HepG2 (cell line): ENCODE results near the gene TMEM253. TPM values are rescaled to one million over a fixed set of nuclear protein-coding genes. Genes with fewer than 3 reads are reported as not detected.
A peak's percentile ranks its signal among the peaks of the same experiment; 100 is the strongest.

Experiments
- AGO2 ChIP-seq: fragments of 200-400 bp; formaldehyde crosslinking; optimal IDR thresholded peaks from 2 replicates; pipeline ENCODE3; 2017; ENCODE audit warnings: mild to moderate bottlenecking, low read depth, low read length, moderate library complexity
- BATF2 ChIP-seq: sonication (generic); formaldehyde crosslinking; IDR thresholded peaks from 2 replicates; pipeline ENCODE4 v1.8.0; 2022; ENCODE audit warnings: mild to moderate bottlenecking, missing genetic modification reagents, moderate library complexity
- BCL3 ChIP-seq: sonication (generic); formaldehyde crosslinking; IDR thresholded peaks from 2 replicates; pipeline ENCODE4 v1.5.1; 2020; ENCODE audit warnings: mild to moderate bottlenecking, missing genetic modification reagents, moderate library complexity
- CENPX ChIP-seq: sonication (generic); formaldehyde crosslinking; IDR thresholded peaks from 2 replicates; pipeline ENCODE4 v1.9.0; 2021; ENCODE audit warnings: mild to moderate bottlenecking, missing genetic modification reagents, moderate library complexity
- HOXA9 ChIP-seq: sonication (generic); formaldehyde crosslinking; IDR thresholded peaks from 2 replicates; pipeline ENCODE4 v1.8.1; 2022; ENCODE audit warnings: missing genetic modification reagents, mild to moderate bottlenecking, moderate library complexity, borderline replicate concordance
- KDM4B ChIP-seq: sonication (generic); formaldehyde crosslinking; IDR thresholded peaks from 2 replicates; pipeline ENCODE4 v1.4.0; 2020; ENCODE audit warnings: missing genetic modification reagents
- KLF13 ChIP-seq: sonication (generic); formaldehyde crosslinking; IDR thresholded peaks from 2 replicates; pipeline ENCODE4 v1.4.0; 2020; ENCODE audit warnings: mild to moderate bottlenecking, missing genetic modification reagents
- LBX2 ChIP-seq: sonication (generic); formaldehyde crosslinking; IDR thresholded peaks from 2 replicates; pipeline ENCODE4 v1.5.0; 2020; ENCODE audit warnings: missing genetic modification reagents, mild to moderate bottlenecking, borderline replicate concordance
- NFKB2 ChIP-seq: sonication (generic); formaldehyde crosslinking; IDR thresholded peaks from 2 replicates; pipeline ENCODE4 v1.4.0; 2020; ENCODE audit warnings: missing genetic modification reagents, borderline replicate concordance
- SKIL ChIP-seq: sonication (generic); formaldehyde crosslinking; IDR thresholded peaks from 2 replicates; pipeline ENCODE4 v1.8.0; 2022; ENCODE audit warnings: missing genetic modification reagents, mild to moderate bottlenecking, moderate library complexity, borderline replicate concordance
- SRSF9 ChIP-seq: fragments of 200-400 bp; formaldehyde crosslinking; IDR thresholded peaks from 2 replicates; pipeline ENCODE4 v1.6.1; 2018; ENCODE audit warnings: borderline replicate concordance, mild to moderate bottlenecking, low read depth, low read length; ENCODE audit not compliant: insufficient read depth, poor library complexity, severe bottlenecking
- TAF1 ChIP-seq: sonication (generic); formaldehyde crosslinking; IDR thresholded peaks from 2 replicates; pipeline ENCODE4 v1.4.0; 2020; ENCODE audit warnings: missing genetic modification reagents
- U2AF1 ChIP-seq: fragments of 200-400 bp; formaldehyde crosslinking; optimal IDR thresholded peaks from 2 replicates; pipeline ENCODE3; 2017; ENCODE audit warnings: mild to moderate bottlenecking, low read depth, low read length
- ZBTB14 ChIP-seq: sonication (generic); formaldehyde crosslinking; IDR thresholded peaks from 2 replicates; pipeline ENCODE4 v1.4.0; 2020; ENCODE audit warnings: missing genetic modification reagents
- ZC3H13 ChIP-seq: sonication (generic); formaldehyde crosslinking; IDR thresholded peaks from 2 replicates; pipeline ENCODE4 v1.8.1; 2023; ENCODE audit warnings: mild to moderate bottlenecking, missing genetic modification reagents, moderate library complexity
- ZFP36L2 ChIP-seq: sonication (generic); formaldehyde crosslinking; IDR thresholded peaks from 2 replicates; pipeline ENCODE4 v1.4.0; 2020; ENCODE audit warnings: missing genetic modification reagents
- ZKSCAN8 ChIP-seq: IDR thresholded peaks from 2 replicates; pipeline ENCODE4 v1.6.1; 2016; ENCODE audit warnings: borderline replicate concordance, missing genetic modification reagents, missing compliant biosample characterization
- ZNF121 ChIP-seq: sonication (generic); formaldehyde crosslinking; IDR thresholded peaks from 2 replicates; pipeline ENCODE4 v1.5.0; 2020; ENCODE audit warnings: mild to moderate bottlenecking, missing genetic modification reagents
- ZNF280B ChIP-seq: sonication (generic); formaldehyde crosslinking; IDR thresholded peaks from 2 replicates; pipeline ENCODE4 v1.5.0; 2020; ENCODE audit warnings: missing genetic modification reagents, mild to moderate bottlenecking, borderline replicate concordance
- ZNF496 ChIP-seq: sonication (generic); formaldehyde crosslinking; IDR thresholded peaks from 2 replicates; pipeline ENCODE4 v1.8.1; 2023; ENCODE audit warnings: mild to moderate bottlenecking, moderate library complexity, missing genetic modification reagents; ENCODE audit not compliant: insufficient replicate concordance
- ZNF546 ChIP-seq: sonication (generic); formaldehyde crosslinking; conservative IDR thresholded peaks from 2 replicates; pipeline ENCODE4 v1.8.1; 2023; ENCODE audit warnings: mild to moderate bottlenecking, missing genetic modification reagents
- ZNF773 ChIP-seq: sonication (generic); formaldehyde crosslinking; IDR thresholded peaks from 2 replicates; pipeline ENCODE4 v1.4.0; 2020; ENCODE audit warnings: missing genetic modification reagents, borderline replicate concordance
- ZNF878 ChIP-seq: sonication (generic); formaldehyde crosslinking; IDR thresholded peaks from 2 replicates; pipeline ENCODE4 v1.8.1; 2023; ENCODE audit warnings: mild to moderate bottlenecking, missing genetic modification reagents, moderate library complexity
- polyA plus RNA-seq, 8 experiments: library from polyadenylated mRNA; depleted of rRNA in 3 of 8; stranded (reverse) in 7 of 8; unstranded in 1 of 8; fragments of >200 nt; fragmentation: Illumina TruSeq in 4 of 8; extraction: Trizol in 4 of 8; gene quantifications; 2 replicates each; pipeline versions ENCODE4 v1.2.1 to v1.2.3, GENCODE V29; 2011 to 2016; ENCODE audit warnings: low read depth in 4 of 8, missing spikeins in 1 of 8, mixed read lengths in 1 of 8; ENCODE audit not compliant: insufficient read depth in 1 of 8
- total RNA-seq, 5 experiments: library from RNA; depleted of rRNA; stranded (reverse); fragments of >200 nt; fragmentation: Illumina TruSeq; extraction: Trizol; gene quantifications; 2 replicates each; pipeline ENCODE4 v1.2.3, GENCODE V29; 2016; ENCODE audit warnings: low read depth in 1 of 5

The TMEM253 gene
- total and polyA plus RNA-seq, 2 of the 13 experiments (the other 11 are each of a cell fraction or from before 2014, with no cell fraction given) = 0.29 to 0.45 TPM

GRCh38 chr14:21091821-21092272, 9.0 kb upstream of the TMEM253 start (continued):
- TF ChIP-seq LBX2 (CRISPR knock-in tag) = peak; percentile 52; the same call in 1 of the 2 replicates
- TF ChIP-seq CENPX (CRISPR knock-in tag) = no peak
- no peak for TF ChIP-seq ZFP36L2 (CRISPR knock-in tag)
- no peak for TF ChIP-seq U2AF1
- no peak for TF ChIP-seq ZKSCAN8
- peak; percentile 66; the same call in 1 of the 2 replicates for TF ChIP-seq HOXA9 (CRISPR knock-in tag)
- peak; percentile 27 for TF ChIP-seq BATF2 (CRISPR knock-in tag)
- TF ChIP-seq NFKB2 (CRISPR knock-in tag) = no peak
- TF ChIP-seq ZNF878 = no peak
- no peak for TF ChIP-seq ZNF773 (CRISPR knock-in tag)
- no peak for TF ChIP-seq KLF13 (CRISPR knock-in tag)
- TF ChIP-seq TAF1 (CRISPR knock-in tag) = no peak
- no peak for TF ChIP-seq SRSF9
- no peak for TF ChIP-seq ZNF280B (CRISPR knock-in tag)
- no peak for TF ChIP-seq ZBTB14
- no peak; the same call in 1 of the 2 replicates for TF ChIP-seq ZC3H13 (CRISPR knock-in tag)
- TF ChIP-seq BCL3 (CRISPR knock-in tag) = no peak; the same call in 1 of the 2 replicates
- no peak; the same call in 1 of the 2 replicates for TF ChIP-seq ZNF546 (CRISPR knock-in tag)
- peak; percentile 67 for TF ChIP-seq AGO2
- no peak for TF ChIP-seq SKIL (CRISPR knock-in tag)
- no peak for TF ChIP-seq KDM4B (CRISPR knock-in tag)
- no peak for TF ChIP-seq ZNF496 (CRISPR knock-in tag)
- TF ChIP-seq ZNF121 (CRISPR knock-in tag) = no peak
